ENCODE results near the gene IGFL4.

IGFL4 gene

DNA sequence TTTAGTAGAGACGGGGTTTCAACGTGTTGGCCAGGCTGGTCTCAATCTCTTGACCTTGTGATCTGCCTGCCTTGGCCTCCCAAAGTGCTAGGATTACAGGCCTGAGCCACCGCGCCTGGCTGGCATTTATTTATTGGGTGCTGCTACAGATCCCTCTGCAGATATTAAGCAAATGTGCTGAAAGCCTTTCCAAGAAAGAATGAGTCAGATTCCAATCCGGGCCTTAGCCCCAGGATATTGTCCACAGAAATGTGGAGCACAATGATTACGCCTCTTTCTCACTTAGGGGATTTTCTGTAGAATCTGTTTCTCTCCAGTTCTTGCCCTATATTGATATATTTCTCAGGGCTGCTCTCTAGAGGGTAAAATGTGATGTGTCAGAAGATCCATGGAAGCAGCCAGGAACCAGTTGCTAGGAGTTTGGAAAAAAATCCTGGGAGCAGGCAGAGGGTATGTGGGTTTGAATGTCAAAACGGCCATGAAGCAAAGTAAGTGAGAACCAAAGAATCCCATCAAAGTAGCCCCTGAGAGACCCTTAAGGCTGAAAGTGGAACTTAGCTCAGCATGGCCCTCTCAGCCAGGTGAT lies 24.8 kb upstream of the IGFL4 start:
- in situ Hi-C loops (cut with HindIII; ENCODE audit: low sequenced_read_pairs), result no loop called here
- DNase-seq (ENCODE audit: low read depth), result peak; percentile 56
- TF ChIP-seq, protein P1, sequence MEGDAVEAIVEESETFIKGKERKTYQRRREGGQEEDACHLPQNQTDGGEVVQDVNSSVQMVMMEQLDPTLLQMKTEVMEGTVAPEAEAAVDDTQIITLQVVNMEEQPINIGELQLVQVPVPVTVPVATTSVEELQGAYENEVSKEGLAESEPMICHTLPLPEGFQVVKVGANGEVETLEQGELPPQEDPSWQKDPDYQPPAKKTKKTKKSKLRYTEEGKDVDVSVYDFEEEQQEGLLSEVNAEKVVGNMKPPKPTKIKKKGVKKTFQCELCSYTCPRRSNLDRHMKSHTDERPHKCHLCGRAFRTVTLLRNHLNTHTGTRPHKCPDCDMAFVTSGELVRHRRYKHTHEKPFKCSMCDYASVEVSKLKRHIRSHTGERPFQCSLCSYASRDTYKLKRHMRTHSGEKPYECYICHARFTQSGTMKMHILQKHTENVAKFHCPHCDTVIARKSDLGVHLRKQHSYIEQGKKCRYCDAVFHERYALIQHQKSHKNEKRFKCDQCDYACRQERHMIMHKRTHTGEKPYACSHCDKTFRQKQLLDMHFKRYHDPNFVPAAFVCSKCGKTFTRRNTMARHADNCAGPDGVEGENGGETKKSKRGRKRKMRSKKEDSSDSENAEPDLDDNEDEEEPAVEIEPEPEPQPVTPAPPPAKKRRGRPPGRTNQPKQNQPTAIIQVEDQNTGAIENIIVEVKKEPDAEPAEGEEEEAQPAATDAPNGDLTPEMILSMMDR (IDR thresholded peaks at IDR 0.05; ENCODE audit: low read depth, low read length, missing control alignments), result peak; percentile 11
- no peak overlapping the region for H3K4me3 ChIP-seq (ENCODE audit: low read depth, low read length)

DNA sequence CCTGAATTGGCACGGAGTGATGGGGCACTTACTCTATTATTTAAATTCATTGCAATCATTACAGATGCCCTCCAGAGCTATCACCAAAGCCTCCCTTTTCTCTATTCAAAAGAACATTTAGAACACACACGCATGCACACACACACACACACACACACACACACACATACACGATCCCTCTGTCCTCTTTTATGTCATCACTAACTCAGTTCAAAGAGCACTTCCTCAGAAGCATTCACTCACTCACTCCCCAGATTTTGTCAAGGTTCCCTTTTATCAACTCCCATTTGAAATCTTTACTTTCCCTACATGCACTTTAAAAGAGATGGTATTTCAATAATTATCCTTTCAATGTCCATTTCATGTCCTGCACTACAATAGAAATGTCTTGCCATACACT lies 22.4 kb upstream of the IGFL4 start:
- in situ Hi-C loops (cut with HindIII; ENCODE audit: low sequenced_read_pairs), result no loop called here
- no peak for DNase-seq (ENCODE audit: low read depth)
- TF ChIP-seq, protein P1 (IDR thresholded peaks at IDR 0.05; ENCODE audit: low read depth, low read length, missing control alignments), result no peak
- H3K4me3 ChIP-seq (ENCODE audit: low read depth, low read length), result no peak overlapping the region

- in situ Hi-C loops (cut with HindIII; ENCODE audit: low sequenced_read_pairs), result no loop called here
- no peak for DNase-seq (ENCODE audit: low read depth)
- H3K4me3 ChIP-seq (ENCODE audit: low read depth, low read length), result no peak overlapping the region
- TF ChIP-seq, protein P1 (IDR thresholded peaks at IDR 0.05; ENCODE audit: low read depth, low read length, missing control alignments), result no peak
These were observed 19.2 kb upstream of the IGFL4 start for GRCh38 chr19:46060012-46060411.

DNA sequence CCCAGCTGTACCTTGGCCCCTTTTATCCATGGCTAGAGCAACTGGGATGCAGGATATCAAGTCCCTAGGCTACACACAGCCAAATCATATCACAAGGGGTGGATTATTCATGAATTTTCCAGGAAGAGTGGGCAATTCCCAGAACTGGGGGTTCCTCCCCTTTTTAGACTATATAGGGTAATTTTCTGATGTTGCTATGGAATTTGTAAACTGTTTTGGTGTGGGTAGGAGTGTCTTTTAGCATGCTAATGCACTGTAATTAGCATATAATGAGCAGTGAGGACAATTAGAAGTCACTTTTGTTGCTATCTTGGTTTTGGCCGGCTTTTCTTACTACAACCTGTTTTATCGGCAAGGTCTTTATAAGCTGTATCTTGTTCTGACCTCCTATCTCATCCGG lies 18.0 kb upstream of the IGFL4 start:
- DNase-seq (ENCODE audit: low read depth), result no peak
- TF ChIP-seq, protein P1 (IDR thresholded peaks at IDR 0.05; ENCODE audit: low read depth, low read length, missing control alignments), result no peak
- in situ Hi-C loops (cut with HindIII; ENCODE audit: low sequenced_read_pairs), result no loop called here
- H3K4me3 ChIP-seq (ENCODE audit: low read depth, low read length), result no peak overlapping the region

DNA sequence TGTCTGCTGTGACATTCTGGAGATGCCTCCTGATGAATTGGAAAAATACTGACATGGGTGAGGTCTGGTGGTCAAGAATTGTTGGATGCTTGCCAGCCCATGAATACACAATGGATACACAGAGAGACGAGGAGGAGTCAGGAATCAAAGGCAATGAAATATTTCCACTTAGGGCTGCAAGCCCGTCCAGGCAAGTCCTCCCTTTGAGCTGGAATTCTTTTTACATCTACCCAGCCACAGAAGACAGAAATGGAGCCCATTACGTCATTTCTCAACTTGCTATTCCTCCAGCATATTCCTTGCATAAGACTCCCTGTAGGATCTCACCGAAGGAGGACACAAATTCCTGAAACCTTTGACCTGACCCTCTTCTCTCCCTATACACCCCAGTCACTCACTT lies 15.7 kb upstream of the IGFL4 start:
- H3K4me3 ChIP-seq (ENCODE audit: low read depth, low read length), result no peak overlapping the region
- TF ChIP-seq, protein P1 (IDR thresholded peaks at IDR 0.05; ENCODE audit: low read depth, low read length, missing control alignments), result no peak
- no peak for DNase-seq (ENCODE audit: low read depth)
- in situ Hi-C loops (cut with HindIII; ENCODE audit: low sequenced_read_pairs), result no loop called here

GRCh38 chr19:46052896-46053295 lies 12.1 kb upstream of the IGFL4 start:
- no peak overlapping the region for H3K4me3 ChIP-seq (ENCODE audit: low read depth, low read length)
- no peak for DNase-seq (ENCODE audit: low read depth)
- TF ChIP-seq, protein P1 (IDR thresholded peaks at IDR 0.05; ENCODE audit: low read depth, low read length, missing control alignments), result no peak
- in situ Hi-C loops (cut with HindIII; ENCODE audit: low sequenced_read_pairs), result no loop called here
